H1 (cell line): ENCODE results near the gene TXNDC2. TPM values are rescaled to one million over a fixed set of nuclear protein-coding genes. Genes with fewer than 3 reads are reported as not detected.

Experiments
- CBX8 ChIP-seq: fragments of 300-800, 300-1000 bp; sonication (generic); IDR thresholded peaks from 2 replicates; pipeline ENCODE4 v1.7.1; 2016; ENCODE audit warnings: low read depth, low read length, borderline replicate concordance
- E2F6 ChIP-seq: IDR thresholded peaks from 2 replicates; pipeline ENCODE4 v1.6.1; 2012; ENCODE audit warnings: inconsistent platforms
- polyA plus RNA-seq, 7 experiments: library from polyadenylated mRNA; depleted of rRNA in 3 of 7; stranded (reverse) in 5 of 7; unstranded in 2 of 7; fragments of >200 nt in 5 of 7; fragments of 200-250 nt in 2 of 7; gene quantifications; 1 replicate in 5 of 7; 2 replicates in 1 of 7; 4 replicates in 1 of 7; pipeline versions ENCODE4 v1.2.1 to v1.2.3, GENCODE V29; 2011 to 2013; ENCODE audit warnings: missing spikeins in 2 of 7, mixed read lengths in 2 of 7
- total RNA-seq: library from RNA; stranded (reverse); fragmentation: NEBNext Ultra II Directional; extraction: Animal tissue kit (Norgen Biotek cat#: 25700); gene quantifications from 2 replicates; pipeline ENCODE4 v1.2.1, GENCODE V29; 2021

The TXNDC2 gene
- total and polyA plus RNA-seq, 2 of the 8 experiments (the other 6 are each of a cell fraction or from before 2014, with no cell fraction given): 0.09 TPM; not detected in 1

DNA sequence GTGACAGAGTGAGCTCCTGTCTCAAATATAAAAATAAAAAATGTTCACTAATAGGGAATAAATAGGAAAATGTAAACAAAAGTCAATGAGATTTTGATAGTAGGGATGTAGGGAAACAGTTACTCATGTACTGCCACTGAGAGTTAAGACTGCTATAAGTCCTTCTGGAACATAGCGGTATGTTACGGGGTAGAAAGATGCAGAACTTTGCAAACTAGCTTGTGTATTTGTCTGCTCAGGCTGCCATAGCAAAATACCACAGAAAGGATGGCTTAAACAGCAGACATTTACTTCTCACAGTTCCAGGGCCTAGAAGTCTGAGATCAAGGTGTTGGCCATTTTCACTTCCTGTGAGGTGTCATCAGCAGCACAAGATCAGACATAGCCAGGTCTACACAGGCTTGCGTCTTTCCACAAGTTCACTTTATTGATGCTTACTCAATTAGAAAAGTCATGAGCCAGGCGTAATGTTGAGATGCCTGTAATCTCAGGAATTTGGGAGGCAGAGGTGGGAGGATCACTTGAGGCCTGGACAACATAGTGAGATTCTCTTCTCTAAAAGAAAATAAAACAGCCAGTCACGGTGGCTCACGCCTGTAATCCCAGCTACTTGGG, 8.8 kb downstream of the TXNDC2 start (continued):
- TF ChIP-seq E2F6 (no peak), CBX8 (no peak)
